GM15510 (cell line): ENCODE data around the gene ULBP1.

Experiments
- POLR2A ChIP-seq: IDR thresholded peaks from 3 replicates; pipeline ENCODE4 v1.6.1; 2011; ENCODE audit warnings: borderline replicate concordance; ENCODE audit not compliant: insufficient read length; ENCODE audit errors: extremely low read depth

Gene ULBP1

DNA sequence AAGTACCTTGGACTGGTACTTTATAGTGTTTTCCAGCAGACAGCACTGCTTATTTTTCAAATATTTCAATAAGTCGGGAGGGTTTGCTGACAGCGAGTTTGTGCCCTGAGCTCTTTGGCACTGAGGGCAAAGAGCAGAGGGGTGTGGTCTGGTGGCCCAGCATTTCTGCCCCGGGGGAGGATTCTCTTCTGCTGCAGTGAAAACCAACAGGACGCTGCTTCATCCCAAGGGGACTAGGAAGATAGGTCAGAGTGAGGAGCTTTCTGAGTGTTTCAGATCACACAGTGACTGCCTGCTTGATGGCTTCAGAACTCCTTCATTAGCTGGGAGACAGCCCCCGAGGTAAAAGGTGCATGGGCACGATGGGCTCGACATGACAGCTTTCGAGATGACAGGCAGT lies 13.3 kb upstream of the ULBP1 start:
- TF ChIP-seq POLR2A, result no peak

DNA sequence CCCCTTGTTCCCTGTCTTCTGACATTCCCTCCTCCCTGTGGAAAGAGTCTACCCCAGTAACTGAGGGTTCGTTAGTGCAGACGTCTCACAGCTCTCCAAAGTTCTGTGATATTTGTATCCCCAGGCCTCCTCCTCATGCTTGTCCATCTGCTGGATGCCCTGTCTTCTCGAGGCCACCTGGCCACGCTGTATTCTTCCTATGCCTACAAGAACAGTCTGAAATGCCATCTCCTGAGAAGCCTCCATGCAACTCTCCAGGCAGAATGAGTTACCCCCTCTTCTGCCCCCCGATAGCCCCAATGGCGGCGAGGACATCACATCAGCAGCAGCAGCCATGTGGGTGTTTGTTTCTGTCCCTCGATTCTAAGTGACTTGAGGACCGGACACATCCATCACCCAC lies 12.6 kb upstream of the ULBP1 start:
- TF ChIP-seq POLR2A, result no peak

DNA sequence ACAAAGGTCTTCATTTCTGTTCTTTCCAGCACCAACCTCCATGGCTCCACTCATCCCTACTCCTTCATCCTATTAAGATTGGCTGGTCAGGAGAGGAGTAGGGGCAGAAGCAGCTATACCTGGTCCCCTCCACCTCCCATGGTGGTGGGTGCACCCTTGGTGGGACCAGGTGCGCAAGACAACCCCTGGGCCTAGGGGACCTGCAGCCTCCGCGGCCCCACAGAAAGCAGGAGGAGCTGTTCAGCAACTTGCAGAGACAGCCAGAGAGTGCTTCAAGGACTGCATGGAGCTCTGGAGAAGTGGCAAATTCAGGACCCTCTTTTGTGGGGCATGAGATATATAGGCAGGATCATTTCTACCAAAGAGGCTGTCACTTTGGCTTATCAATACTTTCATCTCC lies 12.1 kb upstream of the ULBP1 start:
- no peak for TF ChIP-seq POLR2A

GRCh38 chr6:149960488-149960887 lies 3.3 kb upstream of the ULBP1 start:
- no peak for TF ChIP-seq POLR2A

- TF ChIP-seq POLR2A, result no peak
Observed at GRCh38 chr6:149961728-149962425, 1.9 kb upstream of the ULBP1 start.

DNA sequence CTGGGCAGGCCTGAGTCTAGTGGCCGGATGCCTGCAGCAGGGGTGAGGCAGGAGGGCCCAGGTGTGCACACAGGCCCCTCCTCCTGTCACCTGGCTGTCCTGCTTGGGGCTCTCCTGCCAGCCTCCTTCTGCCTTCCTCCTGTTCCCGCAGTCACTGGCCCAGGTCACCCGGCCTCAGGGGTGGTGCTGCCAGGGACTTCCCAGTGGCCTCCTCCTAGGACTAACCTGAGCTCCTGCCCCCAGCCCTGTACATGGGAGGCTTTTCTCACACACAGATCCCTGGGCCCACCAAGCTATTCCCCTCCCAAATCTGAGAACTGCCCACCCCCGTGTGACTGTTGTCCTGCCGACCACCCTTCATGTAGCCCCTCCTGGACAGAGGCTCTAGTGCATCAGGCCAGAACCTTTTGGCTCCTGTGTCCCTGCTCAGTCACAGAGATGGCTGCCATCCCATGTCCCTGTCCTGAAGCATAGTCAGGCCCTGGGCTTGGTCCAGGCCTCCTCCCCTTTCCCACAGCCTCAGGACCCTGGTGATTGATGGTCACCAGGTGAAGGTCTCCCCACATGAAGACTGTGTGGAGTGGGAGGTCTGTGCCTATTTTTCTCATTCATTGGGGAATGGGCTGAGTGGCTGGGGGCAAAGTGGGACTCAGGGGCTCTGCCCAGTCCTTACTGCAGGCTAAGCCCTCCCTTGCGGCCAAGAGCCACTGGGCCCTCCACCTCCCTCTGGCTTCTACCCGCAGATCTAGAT lies 1.1 kb upstream of the ULBP1 start:
- no peak for TF ChIP-seq POLR2A

DNA sequence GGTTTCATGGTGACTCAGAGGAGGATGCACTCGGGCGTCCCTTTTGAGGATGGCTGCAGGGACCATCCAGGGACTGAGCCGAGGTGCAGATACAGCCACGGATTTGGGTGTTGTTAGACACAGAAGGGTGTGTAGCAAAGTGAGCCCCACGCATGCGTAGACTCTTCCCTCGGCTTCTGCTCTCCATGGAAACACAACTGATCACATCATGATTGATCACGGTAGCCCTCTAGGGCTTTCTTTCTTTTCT lies 606 bp upstream of the ULBP1 start:
- TF ChIP-seq POLR2A, result no peak

- TF ChIP-seq POLR2A, result no peak
Observed at GRCh38 chr6:149964308-149965193, 808 bp downstream of the ULBP1 start.

DNA sequence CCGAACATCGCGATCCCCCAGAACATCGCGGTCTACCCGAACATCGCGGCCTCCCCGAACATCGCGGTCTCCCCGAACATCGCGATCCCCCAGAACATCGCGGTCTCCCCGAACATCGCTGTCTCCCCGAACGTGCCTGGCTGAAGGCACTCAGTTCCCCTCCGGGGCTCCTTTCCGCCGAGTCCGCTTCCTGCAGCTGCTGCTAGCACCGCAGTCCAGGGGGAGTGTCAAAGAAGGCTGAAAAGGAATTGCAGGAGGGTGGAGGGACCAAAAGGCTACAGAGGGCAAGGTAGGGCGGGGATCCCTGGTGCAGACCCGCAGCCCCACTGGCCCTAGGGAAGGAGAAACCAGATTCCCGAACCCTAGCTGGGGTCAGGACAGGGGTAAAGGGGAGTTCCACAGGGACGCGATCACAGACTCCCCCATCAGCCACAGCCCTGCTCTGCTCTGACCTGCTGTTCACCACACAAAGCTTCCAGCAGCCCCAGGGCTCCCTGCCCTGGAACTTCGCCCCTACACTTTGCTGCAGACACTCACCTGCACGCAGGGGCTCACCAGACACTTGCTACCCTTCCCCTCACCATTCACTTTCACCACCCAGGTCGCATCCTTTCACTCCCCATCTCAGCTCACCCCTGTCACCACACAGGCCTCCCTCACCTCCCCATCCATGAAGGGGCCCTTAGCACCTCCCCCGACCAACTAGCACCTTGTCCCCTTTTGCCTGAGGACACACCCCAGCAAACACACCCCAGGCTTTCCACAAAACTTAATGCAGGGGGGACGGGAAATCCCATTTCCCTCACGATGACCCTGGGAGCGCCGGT lies 1.7 kb downstream of the ULBP1 start:
- no peak for TF ChIP-seq POLR2A

GRCh38 chr6:149967591-149967990 lies 3.8 kb downstream of the ULBP1 start:
- TF ChIP-seq POLR2A, result no peak

DNA sequence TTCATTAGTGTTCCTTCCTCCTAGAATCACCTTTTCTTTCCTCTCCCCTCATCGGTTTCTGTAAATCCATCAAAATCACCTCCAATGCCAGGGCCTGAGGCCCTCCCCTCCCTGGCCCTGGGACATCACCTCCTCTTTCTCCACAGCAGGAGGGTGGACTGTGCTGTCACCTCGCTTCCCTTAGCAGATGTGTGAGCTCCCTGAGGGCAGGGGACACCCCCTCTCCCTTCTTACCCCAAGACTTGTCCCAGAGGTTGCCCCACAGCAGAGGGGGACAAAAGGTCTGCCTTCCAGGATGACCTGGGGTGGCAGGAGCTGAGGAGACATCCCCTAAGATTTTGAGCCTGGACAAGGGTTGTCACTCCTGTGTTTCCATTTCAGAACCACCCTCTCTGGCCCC lies 5.9 kb downstream of the ULBP1 start:
- TF ChIP-seq POLR2A, result no peak

- no peak for TF ChIP-seq POLR2A
Observed at GRCh38 chr6:149974825-149975224, 11.1 kb downstream of the ULBP1 start.

GRCh38 chr6:149975400-149975799 lies 11.7 kb downstream of the ULBP1 start:
- TF ChIP-seq POLR2A, result no peak

GRCh38 chr6:149977221-149977620 lies 13.5 kb downstream of the ULBP1 start:
- TF ChIP-seq POLR2A, result no peak

- no peak for TF ChIP-seq POLR2A
Observed at GRCh38 chr6:149978610-149979009, 14.9 kb downstream of the ULBP1 start.

- no peak for TF ChIP-seq POLR2A
Observed at GRCh38 chr6:149979293-149979692, 15.6 kb downstream of the ULBP1 start.

GRCh38 chr6:149983145-149983544 lies 19.4 kb downstream of the ULBP1 start:
- TF ChIP-seq POLR2A, result no peak
